Neural crest cell (in vitro differentiated cells): Measurements from ENCODE around the gene MEX3D. TPM values are rescaled to one million over a fixed set of nuclear protein-coding genes. Genes with fewer than 3 reads are reported as not detected.

Source experiments
- DNase-seq: peaks from one replicate; pipeline ENCODE4 v3.0.0; 2021; ENCODE audit warnings: low read depth, mixed read lengths, low spot score
- H3K27ac Mint-ChIP-seq: one replicate; pipeline ENCODE4 v1.8.0; 2021; ENCODE audit warnings: mild to moderate bottlenecking, mixed read lengths; ENCODE audit not compliant: unreplicated experiment
- H3K27me3 Mint-ChIP-seq: 2 replicates; pipeline ENCODE4 v1.8.0; 2021; ENCODE audit warnings: low read depth, mild to moderate bottlenecking, mixed read lengths
- H3K36me3 Mint-ChIP-seq: 2 replicates; pipeline ENCODE4 v1.8.0; 2021; ENCODE audit warnings: low read depth, mild to moderate bottlenecking, mixed read lengths
- H3K4me1 Mint-ChIP-seq: 2 replicates; pipeline ENCODE4 v1.8.0; 2021; ENCODE audit warnings: mixed read lengths
- H3K4me3 Mint-ChIP-seq: one replicate; pipeline ENCODE4 v1.8.0; 2021; ENCODE audit warnings: mild to moderate bottlenecking, mixed read lengths
- H3K9me3 Mint-ChIP-seq: 2 replicates; pipeline ENCODE4 v1.8.0; 2021; ENCODE audit warnings: mixed read lengths
- CTCF ChIP-seq: fragments of 200-600 bp; sonication (generic); conservative IDR thresholded peaks from 2 replicates; pipeline ENCODE4 v1.5.0; 2021; ENCODE audit warnings: antibody characterized with exemption, mild to moderate bottlenecking
- total RNA-seq: library from RNA; stranded (reverse); gene quantifications from 2 replicates; pipeline ENCODE4 v1.2.1, GENCODE V29; 2021

MEX3D gene
- total RNA-seq, 1 donor from 2014 or later = 103 TPM

GRCh38 chr19:1524972-1525325 is 43.2 kb downstream of the MEX3D start:
- DNase-seq = no peak
- no peak for TF ChIP-seq CTCF
- Mint-ChIP-seq H3K27ac (no peak overlapping the region), H3K4me1 (peaks cover 7% of the 10 kb centered on the region), H3K9me3 (no peaks in the 10 kb centered on the region), H3K4me3 (no peak overlapping the region), H3K27me3 (peaks cover 57% of the 10 kb centered on the region), H3K36me3 (no peaks in the 10 kb centered on the region)

GRCh38 chr19:1524287-1524971 is 43.7 kb downstream of the MEX3D start:
- peaks cover 7% of the 10 kb centered on the region for H3K4me1 Mint-ChIP-seq
- H3K4me3 Mint-ChIP-seq = no peak overlapping the region
- H3K27ac Mint-ChIP-seq = no peak overlapping the region
- H3K9me3 Mint-ChIP-seq = no peaks in the 10 kb centered on the region
- H3K27me3 Mint-ChIP-seq = peaks cover 57% of the 10 kb centered on the region
- no peak for DNase-seq
- no peak for TF ChIP-seq CTCF
- no peaks in the 10 kb centered on the region for H3K36me3 Mint-ChIP-seq

GRCh38 chr19:1523412-1524286 is 44.5 kb downstream of the MEX3D start, which contains the start of gene PLK5:
Gene PLK5, plus strand, starts transcription at chr19:1524077. Its CDS starts 2,920 bp downstream, at chr19:1526997.
- Mint-ChIP-seq H3K36me3 (no peaks in the 10 kb centered on the region), H3K4me3 (no peak within 1 kb of the TSS), H3K27me3 (peaks cover 59% of the 10 kb centered on the region), H3K27ac (no peak within 1 kb of the TSS), H3K9me3 (no peaks in the 10 kb centered on the region), H3K4me1 (peaks cover 7% of the 10 kb centered on the region)
- no peak for DNase-seq
- no peak for TF ChIP-seq CTCF

GRCh38 chr19:1522838-1523237 is 45.3 kb downstream of the MEX3D start:
- no peak for DNase-seq
- Mint-ChIP-seq H3K27me3 (peaks cover 67% of the 10 kb centered on the region), H3K4me1 (peaks cover 7% of the 10 kb centered on the region), H3K27ac (no peak overlapping the region), H3K9me3 (no peaks in the 10 kb centered on the region), H3K36me3 (no peaks in the 10 kb centered on the region), H3K4me3 (no peak overlapping the region)
- no peak for TF ChIP-seq CTCF

- TF ChIP-seq CTCF = no peak
- DNase-seq = no peak
- no peak overlapping the region for H3K4me3 Mint-ChIP-seq
- H3K27ac Mint-ChIP-seq = no peak overlapping the region
- H3K27me3 Mint-ChIP-seq = peaks cover 65% of the 10 kb centered on the region
- H3K4me1 Mint-ChIP-seq = peaks cover 7% of the 10 kb centered on the region
- H3K9me3 Mint-ChIP-seq = no peaks in the 10 kb centered on the region
- H3K36me3 Mint-ChIP-seq = no peaks in the 10 kb centered on the region
Observed at GRCh38 chr19:1522061-1522460, 46.1 kb downstream of the MEX3D start.
